Heart left ventricle (tissue), 16 donors: ENCODE measurements around the gene MGAT5. TPM values are rescaled to one million over a fixed set of nuclear protein-coding genes. Genes with fewer than 3 reads are reported as not detected.
A peak's percentile ranks its signal among the peaks of the same experiment; 100 is the strongest.

ENCODE experiments used
- ATAC-seq, 4 donors: fragments of 200-7000 bp; cut with Tn5 transposase; one replicate each; pipeline ENCODE4 v1.9.1; 2020 to 2022; ENCODE audit warnings: moderate library complexity in 4 of 4, mild to moderate bottlenecking in 3 of 4, moderate number of reproducible peaks in 1 of 4
- DNase-seq, 5 donors: peaks; one replicate each; pipeline ENCODE4 v3.0.0-alpha.2; 2020
- H3K27ac ChIP-seq, 12 donors: fragments of 200-600 bp; sonication (generic) in 4 of 12; one replicate each; pipeline versions ENCODE4 v1.5.0 to v1.8.0; 2016 to 2022; ENCODE audit warnings: mild to moderate bottlenecking in 2 of 12
- H3K27me3 ChIP-seq, 9 donors: fragments of 200-600 bp; sonication (generic) in 2 of 9; one replicate each; pipeline versions ENCODE4 v1.5.1 to v1.8.0; 2016 to 2022; ENCODE audit warnings: mild to moderate bottlenecking in 3 of 9
- H3K36me3 ChIP-seq, 9 donors: fragments of 200-600 bp; sonication (generic) in 2 of 9; one replicate each; pipeline versions ENCODE4 v1.5.0 to v1.8.0; 2018 to 2022; ENCODE audit warnings: mild to moderate bottlenecking in 2 of 9
- H3K4me1 ChIP-seq, 12 donors: fragments of 200-600 bp; sonication (generic) in 4 of 12; one replicate each; pipeline versions ENCODE4 v1.5.0 to v1.8.0; 2016 to 2022; ENCODE audit warnings: mild to moderate bottlenecking in 3 of 12
- H3K4me3 ChIP-seq, 12 donors: fragments of 200-600 bp; sonication (generic) in 4 of 12; one replicate each; pipeline versions ENCODE4 v1.5.0 to v1.8.0; 2017 to 2022; ENCODE audit warnings: mild to moderate bottlenecking in 9 of 12, moderate library complexity in 4 of 12
- H3K9me3 ChIP-seq, 12 donors: fragments of 200-600 bp; sonication (generic) in 4 of 12; one replicate each; pipeline versions ENCODE4 v1.5.0 to v1.8.0; 2016 to 2022; ENCODE audit warnings: mild to moderate bottlenecking in 1 of 12
- CTCF ChIP-seq, 12 donors: fragments of 200-600 bp; sonication (generic) in 4 of 12; IDR thresholded peaks; one replicate each; pipeline versions ENCODE4 v1.5.0 to v1.8.0; 2018 to 2022; ENCODE audit warnings: antibody characterized with exemption in 12 of 12, mild to moderate bottlenecking in 5 of 12
- POLR2A ChIP-seq, 2 donors: fragments of 450-650 bp; IDR thresholded peaks; one replicate each; pipeline ENCODE4 v1.6.1; 2017; ENCODE audit warnings: antibody characterized with exemption in 2 of 2, mild to moderate bottlenecking in 2 of 2, moderate library complexity in 2 of 2
- WGBS, 4 donors: extraction: QIAGEN DNeasy Blood & Tissue Kit in 2 of 4; methylation state at CpG; one replicate each; pipeline versions ENCODE4 v1.1.5 to v1.1.7; 2013 to 2018; 5-methylcytosine and 5-hydroxymethylcytosine counted together
- intact Hi-C, 10 donors: fragments of 100-400 bp; cut with DNase I; formaldehyde crosslinking; loops; one replicate each; pipeline versions ENCODE4 v1.11.1 to v1.14.2; 2022
- polyA plus RNA-seq, 2 donors: library from polyadenylated mRNA; stranded (reverse); fragments of 200-250 nt; gene quantifications; one replicate each; pipeline ENCODE4 v1.2.3, GENCODE V29; 2013
- total RNA-seq, 9 donors: library from RNA; depleted of rRNA in 2 of 9; stranded (reverse); fragments of >200 nt in 2 of 9; fragmentation: NEBNext Ultra II Directional in 3 of 9; extraction: Animal tissue kit (Norgen Biotek cat#: 25700) in 3 of 9; gene quantifications; one replicate each; pipeline versions ENCODE4 v1.1.0 to v1.2.4, GENCODE V29; 2016 to 2023
- donor health status: ischemic (EF 13 %, LVEDD 7.1; RV severe dilation, severe dysfunction).
- donor health status: healthy with polysubstance abuse.
- donor health status: DM: no; HTN: yes; CAD: no.
- donor health status: DM: no; HTN: no; CAD: no.
- donor health status: ischemic (EF 25% LVEDD 6.9; RV normal size, moderate dysfunction).
- donor health status: ischemic (EF 25% LVEDD 5.7; RV mildly dilated, moderate dysfunction).
- donor health status: healthy.
- donor health status: DM: yes; HTN: yes; CAD: no.
- donor health status: ischemic (EF 35%, LVEDD 5.7; RV mildly dilated, moderate dysfunction).
- donor health status: nonischemic (EF 11% LVEDD 7.7; RV severe dilation, severe dysfunction).
- donor health status: DM: yes; HTN: yes; CAD: no.
- donor health status: PGD.
- donor health status: ischemic (EF 29% LVEDD 5.4; RV normal size, mild dysfunction).
- donor health status: nonischemic (EF 23%, LVEDD 6.1; RV moderate dilation, normal function).

Gene MGAT5
- total and polyA plus RNA-seq, 11 donors, result 9.7 to 116 (median 79.3) TPM

DNA sequence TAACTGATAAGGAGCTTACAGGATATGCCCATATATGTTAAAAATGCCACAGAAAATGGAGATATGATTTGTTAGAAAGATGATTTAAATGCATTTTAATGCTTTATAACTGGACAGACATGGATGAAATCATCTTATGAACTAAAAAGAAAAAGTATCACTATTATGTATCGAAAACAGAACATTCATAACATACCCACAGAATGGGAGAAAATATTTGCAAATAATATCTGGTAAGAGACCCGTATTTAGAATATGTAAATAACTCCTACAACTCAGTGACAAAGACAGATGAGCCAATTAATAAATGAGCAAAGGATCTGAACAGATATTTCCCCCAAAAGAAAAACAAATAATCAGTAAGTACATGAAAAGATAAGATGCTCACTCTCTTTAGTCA lies 24.3 kb upstream of the MGAT5 start:
- DNase-seq, result no peak
- Histone ChIP-seq H3K4me1 (peaks cover 0 to 63% (median 37%) of the 10 kb centered on the region in 12 donors), H3K36me3 (no peaks in the 10 kb centered on the region), H3K27me3 (no peaks in the 10 kb centered on the region), H3K9me3 (peaks cover 0 to 11% (median 3%) of the 10 kb centered on the region in 12 donors), H3K27ac (no peak overlapping the region), H3K4me3 (no peak overlapping the region)
- WGBS, 4 donors, result 96 to 99% (median 98%) methylated on average over 2 of the region's 2 CpGs
- TF ChIP-seq POLR2A (IDR thresholded peaks at IDR 0.05) (no peak), CTCF (IDR thresholded peaks at IDR 0.05) (no peak)
- intact Hi-C loops, result no loop called here
- no peak for ATAC-seq

DNA sequence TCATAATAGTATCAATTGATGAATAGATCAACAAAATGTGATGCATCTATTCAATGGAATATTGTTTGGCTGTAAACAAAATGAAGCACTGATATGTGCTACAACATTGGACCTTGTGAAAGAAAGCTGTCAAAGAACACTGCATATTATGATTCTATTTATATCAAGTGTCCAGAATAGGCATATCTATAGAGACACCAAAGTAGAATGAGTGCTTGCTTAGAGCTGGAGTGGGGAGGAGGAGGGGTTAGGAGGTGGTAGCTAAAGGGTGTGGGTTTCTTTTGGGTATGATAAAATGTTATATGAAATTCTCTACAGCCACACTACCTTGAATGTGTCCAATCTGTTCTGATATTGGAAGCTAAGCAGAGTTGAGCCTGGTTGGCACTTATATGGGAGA lies 23.0 kb upstream of the MGAT5 start:
- Histone ChIP-seq H3K27me3 (no peaks in the 10 kb centered on the region), H3K4me1 (peaks cover 0 to 66% (median 38%) of the 10 kb centered on the region in 12 donors), H3K36me3 (no peaks in the 10 kb centered on the region), H3K9me3 (peaks cover 0 to 11% (median 3%) of the 10 kb centered on the region in 12 donors), H3K4me3 (no peak overlapping the region), H3K27ac (peak overlapping the region in 5 of 12 donors; percentile 8 to 74 (median 47))
- intact Hi-C loops, result no loop called here
- peak; percentile 70 to 78 (median 72) for ATAC-seq
- TF ChIP-seq POLR2A (IDR thresholded peaks at IDR 0.05) (no peak), CTCF (IDR thresholded peaks at IDR 0.05) (no peak)
- no peak for DNase-seq

DNA sequence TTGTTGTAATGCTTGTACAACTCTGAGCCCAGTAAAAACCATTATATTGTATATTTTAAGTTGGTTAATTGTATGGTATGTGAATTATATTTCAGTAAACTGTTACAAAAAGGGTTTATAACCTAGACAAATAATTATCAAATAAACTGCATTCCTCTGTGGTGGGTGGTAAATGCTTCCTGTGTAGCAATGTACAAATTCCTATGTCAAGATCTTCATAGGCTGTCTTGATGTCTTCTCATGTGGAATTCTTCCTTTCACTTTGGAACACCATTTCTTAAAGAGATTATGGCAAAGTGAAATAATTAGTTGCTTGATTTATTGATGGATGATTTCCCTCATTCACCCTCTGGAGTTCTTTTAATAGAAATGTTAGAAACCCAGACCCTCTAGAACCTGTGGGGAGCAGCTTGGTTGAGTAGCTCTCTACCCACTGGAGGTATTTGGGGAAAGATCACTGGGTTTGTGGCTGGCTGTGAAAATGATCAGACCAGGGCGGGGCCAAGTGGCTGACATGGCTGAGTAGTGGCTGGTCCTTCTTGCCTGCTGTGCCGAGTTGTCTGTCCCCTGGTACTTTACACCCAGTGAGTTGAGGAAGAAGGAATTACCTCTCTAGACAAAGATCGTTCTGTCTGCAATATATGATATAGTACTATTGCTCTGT lies 22.4 kb upstream of the MGAT5 start:
- H3K27ac ChIP-seq, result peak overlapping the region in 6 of 12 donors; percentile 1 to 74 (median 29)
- no peak for ATAC-seq

GRCh38 chr2:134231965-134232340 lies 21.9 kb upstream of the MGAT5 start:
- DNase-seq (no peak), ATAC-seq (no peak)
- Histone ChIP-seq H3K4me1 (peaks cover 0 to 60% (median 35%) of the 10 kb centered on the region in 12 donors), H3K9me3 (peaks cover 0 to 11% (median 3%) of the 10 kb centered on the region in 12 donors), H3K4me3 (no peak overlapping the region), H3K27me3 (no peaks in the 10 kb centered on the region), H3K27ac (peak overlapping the region in 3 of 12 donors; percentile 1 to 74 (median 11)), H3K36me3 (no peaks in the 10 kb centered on the region)
- TF ChIP-seq POLR2A (IDR thresholded peaks at IDR 0.05) (no peak), CTCF (IDR thresholded peaks at IDR 0.05) (no peak)
- intact Hi-C loops, result no loop called here
- WGBS, 4 donors, result 89 to 94% (median 91%) methylated on average over 2 of the region's 2 CpGs

More for the DNA sequence above, 22.4 kb upstream of the MGAT5 start:
- WGBS, 4 donors, result 81 to 100% (median 98%) methylated on average over 3 of the region's 3 CpGs
- no peak overlapping the region for H3K4me3 ChIP-seq
- no peaks in the 10 kb centered on the region for H3K27me3 ChIP-seq
- intact Hi-C loops, result no loop called here
- no peaks in the 10 kb centered on the region for H3K36me3 ChIP-seq
- H3K9me3 ChIP-seq, result peaks cover 0 to 11% (median 3%) of the 10 kb centered on the region in 12 donors
- H3K4me1 ChIP-seq, result peaks cover 0 to 64% (median 37%) of the 10 kb centered on the region in 12 donors
- TF ChIP-seq POLR2A (IDR thresholded peaks at IDR 0.05), result no peak
- no peak for TF ChIP-seq CTCF (IDR thresholded peaks at IDR 0.05)
- no peak for DNase-seq
